GM18517 (cell line): ENCODE results near the gene INTU.

Experiments
- ATAC-seq: cut with Tn5 transposase; IDR thresholded peaks from one replicate; pipeline ENCODE4 v1.9.1; 2021; ENCODE audit warnings: mild to moderate bottlenecking, moderate library complexity; ENCODE audit not compliant: unreplicated experiment

INTU gene

DNA sequence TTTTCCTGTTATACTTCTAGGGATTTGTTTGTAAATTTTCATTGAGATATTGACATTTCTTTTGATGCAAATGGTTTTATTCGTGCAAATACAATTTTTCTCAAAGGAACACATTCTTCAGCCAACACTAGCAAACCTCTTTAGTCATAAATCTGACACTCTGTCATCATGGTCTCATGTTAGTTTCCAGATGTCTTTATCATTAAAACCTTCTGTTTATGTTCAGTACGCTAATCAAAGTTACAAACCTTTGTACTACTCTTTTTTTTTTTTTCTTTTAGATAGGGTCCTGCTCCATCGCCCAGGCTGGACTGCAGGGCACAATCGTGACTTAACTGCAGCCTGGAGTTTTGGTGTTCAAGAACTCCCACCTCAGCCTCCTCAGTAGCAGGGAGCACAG lies 104.5 kb downstream of the INTU start:
- no peak for ATAC-seq

DNA sequence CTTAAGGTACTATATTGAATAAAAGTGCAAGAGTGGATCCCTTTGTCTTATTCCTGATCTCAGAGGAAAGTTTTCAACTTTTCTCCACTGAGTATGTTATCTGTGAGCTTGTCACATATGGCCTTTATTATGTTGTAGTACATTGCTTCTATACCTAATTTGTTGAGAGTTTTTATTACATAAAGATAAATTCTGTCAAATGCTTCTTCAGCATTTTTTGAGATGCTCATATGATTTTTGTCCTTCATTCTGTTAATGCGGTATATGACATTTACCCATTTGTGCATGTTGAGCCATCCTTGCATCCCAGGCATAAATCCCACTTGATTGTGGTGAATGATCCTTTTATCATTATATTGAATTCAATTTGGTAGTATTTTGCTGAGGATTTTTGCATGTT lies 108.5 kb downstream of the INTU start:
- ATAC-seq: no peak

DNA sequence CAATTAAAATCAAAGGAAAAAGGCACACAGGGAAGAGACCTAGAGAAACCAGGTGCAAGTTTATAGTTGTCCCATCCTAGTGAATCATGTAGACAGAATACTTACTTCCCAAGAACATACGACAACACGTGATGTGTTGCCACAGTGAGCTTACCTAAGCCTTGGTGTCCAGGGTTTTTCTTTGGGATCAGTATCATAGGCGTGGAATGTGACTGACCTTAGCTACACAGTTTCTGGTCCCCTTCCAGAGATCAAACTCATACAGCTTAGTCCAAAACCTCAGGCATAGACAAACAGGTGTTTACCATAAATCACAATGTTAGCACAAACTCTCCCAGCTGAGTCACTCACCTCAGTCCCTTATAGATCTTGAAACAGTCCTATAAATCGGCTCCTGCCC lies 115.1 kb downstream of the INTU start:
- no peak for ATAC-seq

DNA sequence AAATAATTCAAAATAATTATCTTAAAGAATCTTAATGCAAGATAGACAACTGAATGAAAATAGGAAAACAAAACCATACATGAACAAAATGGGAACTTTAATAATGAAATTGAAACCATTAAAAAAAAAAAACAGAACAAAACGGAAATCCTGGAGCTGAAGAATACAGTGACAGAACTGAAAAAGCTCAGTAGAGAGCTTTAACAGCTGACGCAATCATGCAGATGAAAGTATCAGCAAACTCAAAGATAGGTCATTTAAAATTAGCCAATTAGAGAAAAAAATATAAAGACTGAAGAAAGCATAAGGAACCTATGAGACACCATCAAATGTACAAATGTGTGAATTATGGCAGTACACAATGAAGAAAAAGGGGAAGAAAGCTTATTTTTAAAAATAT lies 116.2 kb downstream of the INTU start:
- ATAC-seq: no peak

DNA sequence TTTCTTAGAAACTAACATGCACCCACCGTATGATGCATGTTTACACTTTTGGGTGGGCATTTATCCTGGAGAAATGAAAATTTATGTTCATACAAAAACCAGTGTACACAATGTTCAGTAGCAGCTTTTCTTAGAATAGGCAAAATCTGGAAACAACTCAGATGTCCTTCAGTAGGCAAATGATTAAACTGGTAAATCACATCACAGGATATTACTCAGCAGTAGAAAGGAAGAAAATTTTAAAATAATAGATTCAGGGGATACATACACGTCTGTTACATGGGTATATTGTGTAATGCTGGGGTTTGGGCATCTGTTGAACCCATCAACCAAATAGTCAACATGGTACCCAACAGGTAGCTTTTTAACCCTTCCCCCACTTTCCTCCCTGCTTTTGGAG lies 124.1 kb downstream of the INTU start:
- ATAC-seq: no peak

DNA sequence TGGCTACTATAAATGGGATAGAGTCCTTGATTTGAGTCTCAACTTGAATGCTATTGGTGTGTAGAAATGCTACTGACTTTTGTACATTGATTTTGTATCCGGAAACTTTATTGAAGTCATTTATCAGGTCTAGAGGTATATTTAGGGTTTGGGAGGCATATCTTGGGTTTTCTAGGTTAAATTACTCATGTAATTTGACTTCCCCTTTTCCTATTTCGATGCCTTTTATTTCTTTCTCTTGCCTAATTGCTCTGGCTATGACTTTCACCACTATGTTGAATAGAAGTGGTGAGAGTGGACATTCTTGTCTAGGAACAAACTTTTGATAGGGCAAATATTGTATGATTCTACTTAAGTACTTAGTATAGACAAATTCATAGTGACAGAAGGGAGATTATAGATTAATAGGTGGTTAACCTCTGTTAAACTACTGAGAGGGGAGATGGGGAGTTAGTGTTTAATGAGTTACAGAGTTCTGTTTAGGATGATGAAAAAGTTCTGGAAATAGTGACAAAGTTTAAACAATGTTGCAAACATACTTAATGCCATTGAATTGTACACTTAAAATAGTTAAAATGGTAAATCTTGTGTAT lies 126.6 kb downstream of the INTU start:
- peak; percentile 75 for ATAC-seq

DNA sequence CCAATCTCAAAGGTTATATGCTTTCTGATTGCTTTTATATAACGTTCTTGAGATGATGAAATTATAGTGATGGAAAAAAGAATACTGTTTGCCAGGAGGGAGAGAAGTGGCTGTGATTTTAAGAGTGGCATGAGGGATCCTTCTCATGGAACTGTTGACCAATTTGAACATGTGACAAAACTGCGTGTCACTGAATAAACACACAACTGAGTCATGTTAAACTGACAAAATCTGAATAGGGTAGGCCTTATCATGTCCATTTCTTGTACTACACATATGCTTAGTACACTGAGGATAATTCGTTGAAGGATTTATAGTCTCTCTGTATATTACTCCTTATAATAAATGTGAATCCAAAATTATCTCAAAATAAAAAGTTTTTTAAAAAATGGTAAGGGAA lies 127.1 kb downstream of the INTU start:
- ATAC-seq: no peak

DNA sequence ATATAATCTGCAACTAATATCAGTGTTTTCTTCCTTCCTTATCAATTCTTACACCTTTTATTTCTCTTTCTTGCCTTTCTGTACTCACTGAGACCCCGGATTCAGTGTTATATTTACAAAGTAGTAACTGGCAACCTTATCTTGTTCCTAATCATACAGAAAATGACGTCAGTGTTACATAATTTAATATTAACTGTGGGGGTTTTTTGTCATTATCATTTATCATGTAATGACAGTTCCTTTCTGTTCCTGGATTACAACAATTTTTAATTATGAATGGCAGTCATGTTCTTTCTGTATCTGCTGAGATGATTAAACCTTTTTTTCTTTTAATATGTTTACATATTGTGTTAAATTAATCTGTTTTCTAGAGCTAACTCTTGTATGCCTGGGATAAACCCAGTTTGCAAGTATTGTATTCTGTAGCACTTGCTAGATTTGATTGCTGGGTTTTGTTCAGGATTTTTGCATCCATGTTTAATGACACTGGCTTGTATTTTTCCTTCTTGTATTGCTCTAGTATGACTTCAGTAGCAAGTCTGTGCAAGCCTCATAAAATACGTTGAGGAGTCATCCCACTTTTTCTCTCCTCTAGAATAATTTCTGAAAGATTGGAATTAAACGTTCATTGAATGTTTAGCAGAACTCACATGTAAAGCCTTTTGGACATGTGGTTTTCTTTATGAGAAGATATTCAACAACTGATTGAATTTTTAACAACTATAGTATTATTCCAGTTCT lies 138.9 kb downstream of the INTU start:
- ATAC-seq: no peak

DNA sequence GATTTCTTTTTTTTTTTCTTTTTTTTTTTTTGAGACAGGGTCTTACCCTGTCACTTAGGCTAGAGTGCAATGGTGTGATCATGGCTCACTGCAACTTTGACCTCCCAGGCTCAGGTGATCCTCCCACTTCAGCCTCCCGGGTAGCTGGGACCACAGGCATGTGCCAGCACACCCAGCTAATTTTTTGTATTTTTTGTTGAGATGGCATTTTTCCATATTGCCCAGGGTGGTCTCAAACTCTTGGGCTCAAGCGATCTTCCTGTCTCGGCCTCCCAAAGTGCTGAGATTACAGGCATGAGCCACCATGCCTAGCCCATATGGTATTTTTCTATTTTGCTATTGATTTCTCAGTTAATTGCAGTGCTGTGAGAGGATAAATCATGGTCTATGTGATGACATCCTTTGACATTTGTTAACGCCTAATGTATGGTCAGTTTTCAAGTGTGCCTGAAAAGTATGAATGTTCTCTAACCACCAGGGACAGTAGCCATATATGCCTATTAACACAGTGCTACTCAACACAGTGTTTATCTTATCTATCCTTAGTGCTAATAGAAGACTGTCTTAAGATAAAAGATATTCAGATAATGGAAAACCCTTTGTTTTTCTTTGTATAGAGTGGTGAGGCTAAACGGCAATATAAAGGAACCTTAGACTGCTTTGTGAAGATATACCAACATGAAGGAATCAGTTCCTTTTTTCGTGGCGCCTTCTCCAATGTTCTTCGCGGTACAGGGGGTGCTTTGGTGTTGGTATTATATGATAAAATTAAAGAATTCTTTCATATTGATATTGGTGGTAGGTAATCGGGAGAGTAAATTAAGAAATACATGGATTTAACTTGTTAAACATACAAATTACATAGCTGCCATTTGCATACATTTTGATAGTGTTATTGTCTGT lies 140.3 kb downstream of the INTU start:
- ATAC-seq: no peak

DNA sequence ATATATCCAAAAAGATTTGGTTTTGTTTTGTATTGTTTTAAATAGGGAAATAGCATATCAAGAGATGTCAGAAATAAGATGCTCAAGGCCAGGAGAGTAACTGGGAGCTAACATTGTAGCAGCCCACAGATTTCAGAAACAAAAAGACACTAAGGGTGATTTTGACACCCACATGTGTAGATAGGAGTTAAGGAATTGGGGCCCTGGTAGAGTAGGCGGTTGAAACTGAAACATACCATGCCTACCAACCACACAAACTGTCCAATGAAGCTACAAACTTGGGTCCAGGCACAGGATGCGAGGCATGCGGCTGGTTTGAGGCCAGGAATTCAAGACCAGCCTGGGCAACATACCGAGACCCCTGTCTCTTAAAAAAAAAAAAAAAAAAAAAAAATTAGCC lies 143.1 kb downstream of the INTU start:
- peak; percentile 47 for ATAC-seq
